Epithelial cell of proximal tubule (primary cell): ENCODE data around the gene RIN1. TPM values are rescaled to one million over a fixed set of nuclear protein-coding genes. Genes with fewer than 3 reads are reported as not detected.

Source experiments
- DNase-seq: peaks from one replicate; pipeline ENCODE4 v3.0.0-alpha.2; 2011; ENCODE audit warnings: low read depth
- H3K4me3 ChIP-seq: 2 replicates; pipeline ENCODE4 v1.5.1; 2011; ENCODE audit warnings: low read depth, mild to moderate bottlenecking, low read length
- total RNA-seq: library from RNA; depleted of rRNA; stranded (reverse); fragments of >200 nt; gene quantifications from 2 replicates; pipeline ENCODE4 v1.2.3, GENCODE V29; 2015
- TF ChIP-seq, protein P1 (sequence below): conservative IDR thresholded peaks from 2 replicates; pipeline ENCODE4 v1.5.1; 2012; ENCODE audit warnings: low read depth, mild to moderate bottlenecking, low read length

The RIN1 gene
- total RNA-seq, 1 donor from 2014 or later, result 18.9 TPM

DNA sequence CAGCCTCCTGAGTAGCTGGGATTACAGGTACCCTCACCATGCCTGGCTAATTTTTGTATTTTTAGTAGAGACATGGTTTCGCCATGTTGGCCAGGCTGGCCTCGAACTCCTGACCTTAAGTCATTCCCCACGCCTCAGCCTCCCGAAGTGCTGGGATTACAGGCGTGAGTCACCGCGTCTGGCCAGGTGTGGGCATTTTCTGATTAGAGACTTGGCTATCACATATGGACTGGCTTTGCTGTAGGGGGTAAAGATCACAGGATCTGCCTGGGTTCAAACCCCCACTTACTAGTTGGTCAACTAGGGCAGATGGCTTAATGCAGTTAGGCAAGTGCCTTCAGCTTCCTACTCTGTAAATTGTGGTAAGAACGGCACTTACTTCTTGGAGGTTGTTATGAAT, 25.9 kb downstream of the RIN1 start:
- TF ChIP-seq, protein P1, sequence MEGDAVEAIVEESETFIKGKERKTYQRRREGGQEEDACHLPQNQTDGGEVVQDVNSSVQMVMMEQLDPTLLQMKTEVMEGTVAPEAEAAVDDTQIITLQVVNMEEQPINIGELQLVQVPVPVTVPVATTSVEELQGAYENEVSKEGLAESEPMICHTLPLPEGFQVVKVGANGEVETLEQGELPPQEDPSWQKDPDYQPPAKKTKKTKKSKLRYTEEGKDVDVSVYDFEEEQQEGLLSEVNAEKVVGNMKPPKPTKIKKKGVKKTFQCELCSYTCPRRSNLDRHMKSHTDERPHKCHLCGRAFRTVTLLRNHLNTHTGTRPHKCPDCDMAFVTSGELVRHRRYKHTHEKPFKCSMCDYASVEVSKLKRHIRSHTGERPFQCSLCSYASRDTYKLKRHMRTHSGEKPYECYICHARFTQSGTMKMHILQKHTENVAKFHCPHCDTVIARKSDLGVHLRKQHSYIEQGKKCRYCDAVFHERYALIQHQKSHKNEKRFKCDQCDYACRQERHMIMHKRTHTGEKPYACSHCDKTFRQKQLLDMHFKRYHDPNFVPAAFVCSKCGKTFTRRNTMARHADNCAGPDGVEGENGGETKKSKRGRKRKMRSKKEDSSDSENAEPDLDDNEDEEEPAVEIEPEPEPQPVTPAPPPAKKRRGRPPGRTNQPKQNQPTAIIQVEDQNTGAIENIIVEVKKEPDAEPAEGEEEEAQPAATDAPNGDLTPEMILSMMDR, result no peak
- DNase-seq, result no peak
- no peak overlapping the region for H3K4me3 ChIP-seq

GRCh38 chr11:66309475-66309874, 26.8 kb downstream of the RIN1 start:
- no peak overlapping the region for H3K4me3 ChIP-seq
- no peak for DNase-seq
- TF ChIP-seq, protein P1, result no peak

DNA sequence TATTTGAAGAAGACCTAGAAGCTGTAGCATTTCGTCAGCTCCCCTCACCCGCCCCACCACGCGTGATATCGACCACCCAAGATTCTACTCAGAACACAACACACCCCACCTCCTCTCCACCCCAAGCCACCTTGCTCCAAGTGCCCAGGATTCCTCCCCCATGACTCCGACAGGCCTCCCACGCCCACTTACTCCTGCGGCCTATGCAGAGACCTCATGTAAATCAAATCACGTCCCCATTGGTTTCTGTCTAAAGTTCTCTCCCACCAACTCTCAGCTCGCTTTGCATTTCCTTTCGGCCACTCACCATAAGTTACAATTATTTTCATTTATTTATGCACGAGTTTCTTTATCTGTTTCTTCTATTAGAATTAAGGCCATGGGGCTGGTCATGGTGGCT, 33.6 kb downstream of the RIN1 start:
- DNase-seq, result no peak
- TF ChIP-seq, protein P1, result no peak
- no peak overlapping the region for H3K4me3 ChIP-seq

GRCh38 chr11:66299186-66299585, 37.0 kb downstream of the RIN1 start:
- H3K4me3 ChIP-seq, result no peak overlapping the region
- DNase-seq, result no peak
- TF ChIP-seq, protein P1, result no peak

- DNase-seq, result no peak
- no peak overlapping the region for H3K4me3 ChIP-seq
- TF ChIP-seq, protein P1, result no peak
Measured at GRCh38 chr11:66297610-66298009, 38.6 kb downstream of the RIN1 start.

GRCh38 chr11:66294626-66295620, 41.3 kb downstream of the RIN1 start:
- no peak for DNase-seq
- no peak overlapping the region for H3K4me3 ChIP-seq
- TF ChIP-seq, protein P1, result no peak
